ENCODE results near the gene FOS.

The FOS gene

GRCh38 chr14:75283162-75283832 is 4.7 kb downstream of the FOS start:
- DNase-seq (ENCODE audit: low read depth in 1 of 2, low spot score in 1 of 2) = no peak
- no peak for TF ChIP-seq JUND (IDR thresholded peaks at IDR 0.05; ENCODE audit: low read depth)
- in situ Hi-C loops (cut with HindIII; ENCODE audit: low pct_unique_long_range_greater_than_20kb, low sequenced_read_pairs) = no loop called here

- TF ChIP-seq JUND (IDR thresholded peaks at IDR 0.05; ENCODE audit: low read depth) = no peak
- in situ Hi-C loops (cut with HindIII; ENCODE audit: low pct_unique_long_range_greater_than_20kb, low sequenced_read_pairs) = no loop called here
- no peak for DNase-seq (ENCODE audit: low read depth in 1 of 2, low spot score in 1 of 2)
These were observed 5.4 kb downstream of the FOS start for GRCh38 chr14:75283833-75284563.

- in situ Hi-C loops (cut with HindIII; ENCODE audit: low pct_unique_long_range_greater_than_20kb, low sequenced_read_pairs) = no loop called here
- no peak for TF ChIP-seq JUND (IDR thresholded peaks at IDR 0.05; ENCODE audit: low read depth)
- DNase-seq (ENCODE audit: low read depth in 1 of 2, low spot score in 1 of 2) = no peak
These were observed 6.7 kb downstream of the FOS start for GRCh38 chr14:75285331-75285730.

DNA sequence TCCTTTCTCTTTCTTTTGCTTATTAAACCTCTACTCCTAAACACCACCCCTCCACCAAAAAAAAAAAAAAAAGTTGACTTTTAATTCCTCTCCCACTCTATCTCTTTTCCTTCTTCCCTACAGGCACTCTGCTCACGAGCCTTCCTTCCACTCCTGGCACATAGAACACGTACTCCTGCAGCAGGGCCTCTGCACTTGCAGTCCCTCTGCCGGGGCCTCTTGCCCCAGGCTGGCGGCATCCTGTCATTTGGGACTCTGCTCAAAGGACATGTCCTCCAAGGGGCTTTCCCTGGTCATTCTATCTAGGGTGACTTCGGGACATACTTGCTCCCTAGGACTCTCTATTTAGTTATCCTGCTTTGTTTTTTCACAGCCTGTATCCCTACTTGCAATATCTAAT is 7.7 kb downstream of the FOS start:
- DNase-seq (ENCODE audit: low read depth in 1 of 2, low spot score in 1 of 2) = no peak
- in situ Hi-C loops (cut with HindIII; ENCODE audit: low pct_unique_long_range_greater_than_20kb, low sequenced_read_pairs) = no loop called here
- TF ChIP-seq JUND (IDR thresholded peaks at IDR 0.05; ENCODE audit: low read depth) = no peak

DNA sequence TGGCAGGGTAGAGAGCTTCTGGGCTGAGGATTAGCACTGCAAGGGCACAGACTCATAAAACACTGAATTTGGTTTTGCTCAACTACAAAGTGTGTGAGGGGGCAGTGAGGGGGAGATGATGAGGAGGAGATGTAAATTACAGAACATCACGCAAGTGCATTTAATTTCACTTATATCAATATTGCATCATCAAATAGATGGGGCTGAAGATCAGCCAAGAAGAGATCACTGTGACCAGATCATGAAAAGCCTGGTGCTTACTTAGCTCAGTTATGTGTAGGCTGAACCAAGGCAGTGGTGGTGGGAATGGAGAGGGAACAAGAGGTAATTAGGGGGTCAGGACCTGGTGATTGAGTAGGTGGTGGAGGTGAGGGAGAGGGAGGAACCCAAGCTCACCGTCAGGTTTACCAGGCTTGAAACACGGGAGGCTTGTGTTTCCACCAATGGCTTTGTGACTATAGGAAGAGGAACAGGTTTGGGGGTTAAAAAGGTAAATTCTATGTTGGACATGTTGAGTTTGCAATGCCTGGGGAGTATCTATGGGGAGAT is 11.3 kb downstream of the FOS start:
- in situ Hi-C loops (cut with HindIII; ENCODE audit: low pct_unique_long_range_greater_than_20kb, low sequenced_read_pairs) = no loop called here
- TF ChIP-seq JUND (IDR thresholded peaks at IDR 0.05; ENCODE audit: low read depth) = no peak
- DNase-seq (ENCODE audit: low read depth in 1 of 2, low spot score in 1 of 2) = no peak

DNA sequence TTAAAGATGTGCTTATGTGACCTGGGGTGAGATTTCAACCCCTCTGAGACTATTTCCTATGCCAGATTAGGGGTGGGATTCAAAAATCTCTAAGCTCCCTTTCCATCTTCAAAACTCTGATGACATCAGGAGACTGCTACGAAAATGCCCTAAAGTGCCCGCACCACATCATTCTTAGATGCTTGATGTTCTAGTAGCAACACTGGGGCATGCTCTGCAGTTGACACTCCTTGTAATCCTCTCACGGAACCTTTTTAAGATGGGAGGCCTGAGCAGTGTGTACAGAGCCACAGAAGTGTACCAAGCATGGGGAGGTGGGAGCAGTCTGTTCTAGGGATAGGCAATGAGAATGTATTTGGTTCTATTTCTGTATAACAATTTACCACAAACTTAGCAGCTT is 12.2 kb downstream of the FOS start:
- TF ChIP-seq JUND (IDR thresholded peaks at IDR 0.05; ENCODE audit: low read depth) = no peak
- in situ Hi-C loops (cut with HindIII; ENCODE audit: low pct_unique_long_range_greater_than_20kb, low sequenced_read_pairs) = no loop called here
- no peak for DNase-seq (ENCODE audit: low read depth in 1 of 2, low spot score in 1 of 2)

DNA sequence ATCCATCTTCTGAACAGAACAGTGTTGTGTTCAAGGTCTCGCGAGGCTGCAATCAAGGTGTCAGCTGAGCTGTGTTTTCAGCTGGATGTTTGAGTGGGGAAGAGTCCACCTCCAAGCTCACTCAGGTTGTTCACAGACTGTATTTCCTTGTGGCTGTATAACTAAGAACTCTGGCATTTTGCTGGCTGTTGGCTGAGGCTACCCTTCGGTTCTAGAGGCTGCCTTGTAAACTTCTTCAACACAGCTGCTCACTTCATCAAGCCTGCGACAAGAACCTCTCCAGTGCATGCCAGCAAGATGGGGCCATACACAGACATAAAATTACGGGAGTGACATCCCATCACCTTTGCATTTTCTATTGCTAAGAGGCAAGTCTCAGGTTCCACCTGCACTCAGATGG is 12.7 kb downstream of the FOS start:
- in situ Hi-C loops (cut with HindIII; ENCODE audit: low pct_unique_long_range_greater_than_20kb, low sequenced_read_pairs) = no loop called here
- TF ChIP-seq JUND (IDR thresholded peaks at IDR 0.05; ENCODE audit: low read depth) = no peak
- DNase-seq (ENCODE audit: low read depth in 1 of 2, low spot score in 1 of 2) = no peak

DNA sequence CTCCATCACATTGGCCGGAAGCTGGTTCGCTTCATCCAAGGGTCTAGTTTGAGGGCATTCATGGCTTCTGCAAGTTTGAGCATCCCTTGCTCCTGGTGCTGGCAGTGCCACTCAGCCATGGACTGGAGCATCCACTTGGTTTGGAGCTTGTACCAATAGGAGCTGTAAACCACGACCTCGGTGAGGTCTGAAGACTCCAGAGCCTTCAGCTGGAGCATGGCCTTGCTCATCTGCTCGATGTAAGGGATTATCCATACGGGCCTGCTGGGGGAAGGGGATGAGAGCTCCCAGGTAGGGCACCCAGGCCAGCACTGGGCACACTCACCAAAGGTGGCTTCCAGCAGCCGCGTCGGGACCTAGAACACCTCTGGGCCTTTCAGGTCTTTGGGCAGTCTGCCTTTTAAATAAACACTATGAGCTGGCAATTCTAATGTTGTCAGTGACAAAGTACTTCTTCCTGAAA is 13.5 kb downstream of the FOS start:
- TF ChIP-seq JUND (IDR thresholded peaks at IDR 0.05; ENCODE audit: low read depth) = no peak
- in situ Hi-C loops (cut with HindIII; ENCODE audit: low pct_unique_long_range_greater_than_20kb, low sequenced_read_pairs) = no loop called here

DNA sequence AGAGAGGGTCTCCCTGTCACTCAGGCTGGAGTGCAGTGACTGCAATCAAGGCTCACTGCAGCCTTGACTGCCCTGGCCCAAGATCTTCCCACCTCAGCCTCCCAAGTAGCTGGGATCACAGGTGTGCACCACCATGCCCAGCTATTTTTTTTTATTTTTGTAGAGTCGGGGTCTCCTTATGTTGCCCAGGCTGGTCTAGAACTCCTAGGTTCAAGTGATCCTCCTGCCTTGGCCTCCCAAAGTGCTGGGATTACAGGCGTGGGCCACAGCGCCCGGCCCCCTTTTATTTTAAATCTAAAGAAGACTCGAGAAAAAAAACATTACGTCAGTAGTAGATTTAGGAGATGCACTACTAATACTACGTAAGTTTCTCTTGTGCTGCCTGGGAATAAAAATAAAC is 14.3 kb downstream of the FOS start:
- in situ Hi-C loops (cut with HindIII; ENCODE audit: low pct_unique_long_range_greater_than_20kb, low sequenced_read_pairs) = no loop called here
- no peak for TF ChIP-seq JUND (IDR thresholded peaks at IDR 0.05; ENCODE audit: low read depth)
- no peak for DNase-seq (ENCODE audit: low read depth in 1 of 2, low spot score in 1 of 2)

More for the DNA sequence above, 13.5 kb downstream of the FOS start:
- no peak for DNase-seq (ENCODE audit: low read depth in 1 of 2, low spot score in 1 of 2)

DNA sequence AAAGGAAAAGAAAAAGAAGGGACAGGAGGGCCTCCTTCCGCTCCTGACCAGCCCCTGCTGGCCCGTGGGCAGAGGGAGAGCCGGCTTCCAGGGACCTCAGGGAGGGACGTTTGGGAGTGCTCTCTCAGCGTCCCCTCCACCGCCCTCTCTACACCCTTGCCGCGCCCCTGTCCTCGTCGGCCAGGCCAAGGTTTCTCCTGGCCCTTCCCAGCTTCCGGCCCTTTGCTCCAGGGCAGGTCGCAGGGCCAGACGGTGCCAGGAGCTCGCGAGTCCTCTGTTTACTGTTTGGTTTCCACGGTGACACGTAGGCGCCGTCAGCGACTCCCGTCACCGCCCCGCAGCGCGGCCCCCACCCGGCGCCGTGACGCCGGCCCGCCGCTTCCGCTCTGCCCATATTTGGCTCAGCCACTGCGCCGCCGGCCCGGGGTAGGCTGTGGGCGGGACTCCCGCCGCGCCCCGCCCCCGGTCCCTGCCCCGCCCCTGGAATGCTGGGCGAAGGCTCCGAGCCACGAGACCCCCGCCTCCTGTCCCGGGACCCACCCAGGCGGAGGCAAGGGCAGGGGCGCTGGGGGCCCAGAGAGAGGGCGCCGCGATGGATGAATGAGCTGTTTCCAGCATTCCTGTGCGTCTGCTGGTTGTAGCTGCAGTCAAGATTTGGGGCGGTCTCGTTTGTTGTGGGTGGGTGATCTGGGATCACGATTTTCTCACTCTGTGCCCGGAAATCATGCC is 15.5 kb downstream of the FOS start:
- DNase-seq (ENCODE audit: low read depth in 1 of 2, low spot score in 1 of 2) = peak; percentile 97
- TF ChIP-seq JUND (IDR thresholded peaks at IDR 0.05; ENCODE audit: low read depth) = no peak
- in situ Hi-C loops (cut with HindIII; ENCODE audit: low pct_unique_long_range_greater_than_20kb, low sequenced_read_pairs) = no loop called here

GRCh38 chr14:75294649-75295033 is 16.0 kb downstream of the FOS start:
- in situ Hi-C loops (cut with HindIII; ENCODE audit: low pct_unique_long_range_greater_than_20kb, low sequenced_read_pairs) = no loop called here
- TF ChIP-seq JUND (IDR thresholded peaks at IDR 0.05; ENCODE audit: low read depth) = no peak
- DNase-seq (ENCODE audit: low read depth in 1 of 2, low spot score in 1 of 2) = no peak

DNA sequence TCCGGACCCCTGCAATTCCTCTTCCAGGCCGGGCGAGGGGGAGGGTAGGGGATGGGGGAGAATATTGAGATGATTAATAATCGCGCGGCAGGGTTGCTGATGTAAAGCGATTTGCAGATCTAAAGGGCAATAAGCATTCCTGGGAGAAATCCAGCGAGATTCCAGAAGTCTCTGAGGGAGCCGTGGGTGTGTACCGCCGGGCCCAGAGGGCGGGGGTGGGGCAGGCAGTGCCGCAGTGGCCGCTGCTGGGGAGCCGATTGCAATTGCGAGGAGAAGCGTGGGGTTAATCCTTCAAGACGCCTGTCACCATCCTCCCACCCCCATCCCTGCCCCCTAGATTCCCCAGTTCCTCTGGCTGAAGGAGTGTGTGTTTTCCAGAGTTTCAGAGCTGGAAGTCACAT is 16.4 kb downstream of the FOS start:
- no peak for DNase-seq (ENCODE audit: low read depth in 1 of 2, low spot score in 1 of 2)
- in situ Hi-C loops (cut with HindIII; ENCODE audit: low pct_unique_long_range_greater_than_20kb, low sequenced_read_pairs) = no loop called here
- no peak for TF ChIP-seq JUND (IDR thresholded peaks at IDR 0.05; ENCODE audit: low read depth)
